Pancreas (tissue), 10 donors: ENCODE measurements around the gene MFSD6. TPM values are rescaled to one million over a fixed set of nuclear protein-coding genes. Genes with fewer than 3 reads are reported as not detected.

Experiments used
- ATAC-seq, 4 donors: fragments of 200-7000 bp; cut with Tn5 transposase; one replicate each; pipeline versions ENCODE4 v1.8.0 to v1.9.1; 2020; ENCODE audit warnings: mild to moderate bottlenecking in 4 of 4, moderate library complexity in 4 of 4
- DNase-seq, 6 donors: peaks; one replicate each; pipeline ENCODE4 v3.0.0-alpha.2; 2020
- FAIRE-seq: peaks from 2 replicates; lab custom pipeline; 2012; peaks lifted over from hg19 to GRCh38; lab: Jason Lieb, UNC
- H3K27ac ChIP-seq, 4 donors: fragments of 200-600 bp; sonication (generic); 1 replicate in 3 of 4; 2 replicates in 1 of 4; pipeline versions ENCODE4 v1.5.0 to v1.8.0; 2020
- H3K27me3 ChIP-seq, 4 donors: fragments of 200-600 bp; one replicate each; pipeline ENCODE4 v1.8.0; 2021
- H3K36me3 ChIP-seq, 3 donors: fragments of 200-600 bp; sonication (generic) in 1 of 3; one replicate each; pipeline versions ENCODE4 v1.5.0 to v1.8.0; 2020 to 2021
- H3K4me1 ChIP-seq, 3 donors: fragments of 200-600 bp; one replicate each; pipeline ENCODE4 v1.8.0; 2021
- H3K4me3 ChIP-seq, 4 donors: fragments of 200-600 bp; sonication (generic) in 2 of 4; one replicate each; pipeline versions ENCODE4 v1.5.0 to v1.8.0; 2020 to 2021
- H3K9me3 ChIP-seq, 4 donors: fragments of 200-600 bp; one replicate each; pipeline ENCODE4 v1.8.0; 2021
- WGBS, 2 donors: extraction: QIAGEN DNeasy Blood & Tissue Kit; methylation state at CpG; one replicate each; pipeline ENCODE4 v1.1.7; 2013; 5-methylcytosine and 5-hydroxymethylcytosine counted together
- intact Hi-C, 3 donors: fragments of 100-400 bp; cut with DNase I; formaldehyde crosslinking; loops; one replicate each; pipeline versions ENCODE4 v1.11.1 to v1.14.2; 2022
- polyA plus RNA-seq, 2 donors: library from polyadenylated mRNA; stranded (reverse); fragments of 200-250 nt; gene quantifications; one replicate each; pipeline ENCODE4 v1.2.3, GENCODE V29; 2013
- total RNA-seq, 6 donors: library from RNA; stranded (reverse); fragmentation: NEBNext Ultra II Directional in 4 of 6; extraction: Animal tissue kit (Norgen Biotek cat#: 25700) in 4 of 6; gene quantifications; one replicate each; pipeline versions ENCODE4 v1.2.1 to v1.2.4, GENCODE V29; 2021 to 2023
- TF ChIP-seq, protein P1 (sequence below), 4 donors: fragments of 200-600 bp; sonication (generic) in 3 of 4; IDR thresholded peaks; one replicate each; pipeline versions ENCODE4 v1.5.0 to v1.8.0; 2021; ENCODE audit warnings: antibody characterized with exemption in 4 of 4
- donor health status: healthy with polysubstance abuse.
- donor health status: DM: no; HTN: no; CAD: no; lungs with moderate emphysema.
- donor health status: DM: no; HTN: no; CAD: no.
- donor health status: control.
- donor health status: control.
- donor health status: Bipolar disorder and iron deficiency.
- donor health status: DM: yes; HTN: yes; CAD: no.
- donor health status: DM: no; HTN: no; CAD: no.
- donor health status: DM: no; HTN: no; CAD: no.
- donor health status: DM: yes; HTN: yes; CAD: no.

The MFSD6 gene
- total and polyA plus RNA-seq, 8 donors, result 5.3 to 22.9 (median 15.4) TPM

DNA sequence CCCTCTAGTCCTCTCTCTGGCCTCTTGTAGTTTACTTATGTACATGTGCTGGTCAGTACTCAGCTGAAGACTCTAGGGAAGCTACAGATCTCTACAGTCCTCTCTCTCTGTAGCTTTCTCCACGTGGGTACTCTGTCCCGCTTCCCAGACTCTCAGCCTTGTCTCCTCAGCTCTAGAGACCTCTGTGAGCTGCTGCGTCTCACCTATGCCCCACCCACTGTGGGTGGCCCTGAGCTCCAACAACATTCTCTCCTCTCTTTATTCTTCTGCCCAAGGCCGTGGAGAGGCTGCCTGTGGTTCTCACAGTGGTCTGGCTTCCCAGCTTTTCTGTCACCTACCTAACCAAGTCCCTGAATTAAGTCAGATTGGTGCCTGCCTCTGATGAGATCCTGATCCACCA lies 33.4 kb downstream of the MFSD6 start:
- no peak overlapping the region for H3K4me3 ChIP-seq
- peak in 1 of 6 donors; percentile 25 for DNase-seq
- intact Hi-C loops, result no loop called here
- peaks cover 13 to 31% (median 18%) of the 10 kb centered on the region in 3 donors for H3K4me1 ChIP-seq
- H3K9me3 ChIP-seq, result no peaks in the 10 kb centered on the region
- no peak for FAIRE-seq
- 28 to 42% methylated on average over 4 of the region's 4 CpGs for WGBS, 2 donors
- H3K27ac ChIP-seq, result no peak overlapping the region
- ATAC-seq, result peak; percentile 42 to 90 (median 63)
- no peaks in the 10 kb centered on the region for H3K27me3 ChIP-seq
- TF ChIP-seq, protein P1, sequence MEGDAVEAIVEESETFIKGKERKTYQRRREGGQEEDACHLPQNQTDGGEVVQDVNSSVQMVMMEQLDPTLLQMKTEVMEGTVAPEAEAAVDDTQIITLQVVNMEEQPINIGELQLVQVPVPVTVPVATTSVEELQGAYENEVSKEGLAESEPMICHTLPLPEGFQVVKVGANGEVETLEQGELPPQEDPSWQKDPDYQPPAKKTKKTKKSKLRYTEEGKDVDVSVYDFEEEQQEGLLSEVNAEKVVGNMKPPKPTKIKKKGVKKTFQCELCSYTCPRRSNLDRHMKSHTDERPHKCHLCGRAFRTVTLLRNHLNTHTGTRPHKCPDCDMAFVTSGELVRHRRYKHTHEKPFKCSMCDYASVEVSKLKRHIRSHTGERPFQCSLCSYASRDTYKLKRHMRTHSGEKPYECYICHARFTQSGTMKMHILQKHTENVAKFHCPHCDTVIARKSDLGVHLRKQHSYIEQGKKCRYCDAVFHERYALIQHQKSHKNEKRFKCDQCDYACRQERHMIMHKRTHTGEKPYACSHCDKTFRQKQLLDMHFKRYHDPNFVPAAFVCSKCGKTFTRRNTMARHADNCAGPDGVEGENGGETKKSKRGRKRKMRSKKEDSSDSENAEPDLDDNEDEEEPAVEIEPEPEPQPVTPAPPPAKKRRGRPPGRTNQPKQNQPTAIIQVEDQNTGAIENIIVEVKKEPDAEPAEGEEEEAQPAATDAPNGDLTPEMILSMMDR (IDR thresholded peaks at IDR 0.05), result no peak
- H3K36me3 ChIP-seq, result peaks cover 0 to 8% (median 0%) of the 10 kb centered on the region in 3 donors

DNA sequence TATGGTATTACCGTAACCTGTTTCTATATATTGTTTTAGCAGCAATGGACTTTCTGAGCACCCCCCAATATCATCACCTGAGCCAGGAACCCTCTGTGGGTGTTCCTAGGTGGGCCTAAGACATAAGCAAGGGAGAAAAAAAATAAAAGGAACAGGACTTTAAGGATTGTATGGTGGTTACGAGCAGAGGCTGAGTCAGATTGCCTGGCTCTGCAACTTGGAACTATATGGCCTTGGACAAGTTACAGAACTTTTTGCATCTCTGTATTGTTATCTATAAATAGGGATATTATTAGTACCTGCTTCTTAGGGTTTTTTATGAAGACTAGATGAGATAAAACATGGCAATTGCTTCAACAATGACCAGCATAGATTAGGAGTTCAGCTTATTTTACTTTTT lies 34.9 kb downstream of the MFSD6 start:
- no peaks in the 10 kb centered on the region for H3K27me3 ChIP-seq
- H3K27ac ChIP-seq, result no peak overlapping the region
- WGBS, 2 donors, result 69 to 72% methylated on average over 2 of the region's 2 CpGs
- intact Hi-C loops, result no loop called here
- no peaks in the 10 kb centered on the region for H3K9me3 ChIP-seq
- no peak for FAIRE-seq
- TF ChIP-seq, protein P1 (IDR thresholded peaks at IDR 0.05), result no peak
- H3K4me3 ChIP-seq, result no peak overlapping the region
- no peaks in the 10 kb centered on the region for H3K36me3 ChIP-seq
- ATAC-seq, result peak in 3 of 4 donors; percentile 38 to 64 (median 41)
- H3K4me1 ChIP-seq, result peaks cover 13 to 31% (median 18%) of the 10 kb centered on the region in 3 donors
- DNase-seq, result no peak

- DNase-seq, result no peak
- Histone ChIP-seq H3K9me3 (no peaks in the 10 kb centered on the region), H3K4me1 (peaks cover 13 to 31% (median 18%) of the 10 kb centered on the region in 3 donors), H3K4me3 (no peak overlapping the region), H3K36me3 (no peaks in the 10 kb centered on the region), H3K27ac (no peak overlapping the region), H3K27me3 (no peaks in the 10 kb centered on the region)
- FAIRE-seq, result no peak
- peak in 3 of 4 donors; percentile 59 to 72 (median 61) for ATAC-seq
- intact Hi-C loops, result no loop called here
- TF ChIP-seq, protein P1 (IDR thresholded peaks at IDR 0.05), result no peak
- 70 to 75% methylated on average over 3 of the region's 3 CpGs for WGBS, 2 donors
Observed at GRCh38 chr2:190443778-190444481, 35.8 kb downstream of the MFSD6 start.

- ATAC-seq (no peak), DNase-seq (no peak), FAIRE-seq (no peak)
- H3K4me1 ChIP-seq, result peaks cover 10 to 27% (median 18%) of the 10 kb centered on the region in 3 donors
- H3K27ac ChIP-seq, result no peak overlapping the region
- 94 to 96% methylated on average over 1 of the region's 1 CpG for WGBS, 2 donors
- intact Hi-C loops, result no loop called here
- no peaks in the 10 kb centered on the region for H3K36me3 ChIP-seq
- TF ChIP-seq, protein P1 (IDR thresholded peaks at IDR 0.05), result no peak
- no peaks in the 10 kb centered on the region for H3K27me3 ChIP-seq
- no peak overlapping the region for H3K4me3 ChIP-seq
- no peaks in the 10 kb centered on the region for H3K9me3 ChIP-seq
Observed at GRCh38 chr2:190444976-190445375, 36.8 kb downstream of the MFSD6 start.

- FAIRE-seq (no peak), ATAC-seq (no peak), DNase-seq (no peak)
- no peak overlapping the region for H3K4me3 ChIP-seq
- no peaks in the 10 kb centered on the region for H3K36me3 ChIP-seq
- no peak overlapping the region for H3K27ac ChIP-seq
- H3K4me1 ChIP-seq, result peaks cover 5 to 19% (median 18%) of the 10 kb centered on the region in 3 donors
- no peaks in the 10 kb centered on the region for H3K27me3 ChIP-seq
- TF ChIP-seq, protein P1 (IDR thresholded peaks at IDR 0.05), result no peak
- 88 to 95% methylated on average over 2 of the region's 2 CpGs for WGBS, 2 donors
- H3K9me3 ChIP-seq, result no peaks in the 10 kb centered on the region
- intact Hi-C loops, result no loop called here
Observed at GRCh38 chr2:190446193-190446592, 38.0 kb downstream of the MFSD6 start.
